Neutrophil (primary cell): ENCODE data around the gene ANKRD39.

Source experiments
- H3K27ac ChIP-seq: fragments of 200-600 bp; sonication (generic); 2 replicates; pipeline ENCODE4 v1.5.1; 2016; ENCODE audit warnings: mild to moderate bottlenecking, moderate library complexity
- H3K27me3 ChIP-seq: fragments of 200-600 bp; sonication (generic); 2 replicates; pipeline ENCODE4 v1.6.0; 2016; ENCODE audit warnings: mild to moderate bottlenecking
- H3K36me3 ChIP-seq: fragments of 200-600 bp; sonication (generic); 2 replicates; pipeline ENCODE4 v1.5.1; 2017
- H3K4me1 ChIP-seq, 2 experiments: fragments of 200-600 bp in 1 of 2; sonication (generic) in 1 of 2; 1 replicate in 1 of 2; 2 replicates in 1 of 2; pipeline versions ENCODE4 v1.5.1 to v1.6.1; 2013 to 2016; ENCODE audit warnings: low read depth in 1 of 2, low read length in 1 of 2, mild to moderate bottlenecking in 1 of 2, moderate library complexity in 1 of 2; ENCODE audit not compliant: control insufficient read depth in 1 of 2, insufficient read depth in 1 of 2
- H3K4me3 ChIP-seq, 2 experiments: fragments of 200-600 bp in 1 of 2; sonication (generic) in 1 of 2; 1 replicate in 1 of 2; 2 replicates in 1 of 2; pipeline ENCODE4 v1.5.1; 2013 to 2016; ENCODE audit warnings: low read depth in 1 of 2, low read length in 1 of 2, mild to moderate bottlenecking in 1 of 2, moderate library complexity in 1 of 2
- H3K9me3 ChIP-seq: fragments of 200-600 bp; sonication (generic); 2 replicates; pipeline ENCODE4 v1.5.1; 2016
- TF ChIP-seq, protein P1 (sequence below): fragments of 200-600 bp; sonication (generic); IDR thresholded peaks from 2 replicates; pipeline ENCODE4 v1.5.1; 2016; ENCODE audit warnings: antibody characterized with exemption

Gene ANKRD39

GRCh38 chr2:96842600-96842999 lies 15.2 kb downstream of the ANKRD39 start:
- H3K36me3 ChIP-seq, result peaks cover 5% of the 10 kb centered on the region

DNA sequence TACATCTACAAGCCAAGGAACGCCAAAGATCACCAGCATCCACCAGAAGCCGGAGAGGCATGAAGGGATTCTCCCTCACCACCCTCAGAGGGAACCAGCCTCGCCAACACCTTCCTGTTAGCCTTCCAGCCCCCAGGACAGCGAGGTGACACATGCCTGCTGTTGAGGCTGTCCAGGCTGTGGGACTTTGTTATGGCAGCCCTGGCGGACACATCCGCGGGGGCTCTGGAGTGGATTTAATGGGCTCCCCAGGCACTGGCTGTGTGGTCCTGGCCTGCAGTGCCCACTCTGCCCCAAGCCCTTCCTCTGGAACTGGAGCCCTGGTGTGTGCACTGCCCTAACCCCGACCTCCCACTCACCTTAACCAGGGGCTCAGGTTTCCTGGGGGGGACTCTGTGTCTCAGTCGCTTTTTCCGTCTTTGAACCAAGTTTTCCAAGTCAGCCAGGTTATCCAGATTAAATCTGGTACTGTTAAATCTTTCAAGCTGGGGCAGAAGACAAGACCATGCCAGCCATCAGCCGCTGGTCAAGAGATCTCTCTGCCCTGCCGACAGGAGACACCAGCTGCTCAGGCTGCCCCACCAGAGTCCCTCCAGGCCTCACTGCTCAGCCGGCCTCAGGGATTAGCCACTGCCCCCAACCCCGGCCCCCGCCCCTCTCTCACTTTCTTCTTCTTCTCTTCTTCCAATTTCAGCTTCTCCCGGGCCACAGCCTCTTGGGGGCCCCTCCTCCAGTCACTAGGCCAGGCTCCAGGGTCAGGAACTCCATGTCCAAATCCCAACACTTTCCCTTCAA lies 15.9 kb downstream of the ANKRD39 start:
- Histone ChIP-seq H3K27ac (no peak overlapping the region), H3K4me1 (peaks cover 7 to 10% of the 10 kb centered on the region in 2 experiments), H3K4me3 (no peak overlapping the region), H3K27me3 (peaks cover 9% of the 10 kb centered on the region), H3K36me3 (peaks cover 5% of the 10 kb centered on the region), H3K9me3 (no peaks in the 10 kb centered on the region)
- TF ChIP-seq, protein P1, sequence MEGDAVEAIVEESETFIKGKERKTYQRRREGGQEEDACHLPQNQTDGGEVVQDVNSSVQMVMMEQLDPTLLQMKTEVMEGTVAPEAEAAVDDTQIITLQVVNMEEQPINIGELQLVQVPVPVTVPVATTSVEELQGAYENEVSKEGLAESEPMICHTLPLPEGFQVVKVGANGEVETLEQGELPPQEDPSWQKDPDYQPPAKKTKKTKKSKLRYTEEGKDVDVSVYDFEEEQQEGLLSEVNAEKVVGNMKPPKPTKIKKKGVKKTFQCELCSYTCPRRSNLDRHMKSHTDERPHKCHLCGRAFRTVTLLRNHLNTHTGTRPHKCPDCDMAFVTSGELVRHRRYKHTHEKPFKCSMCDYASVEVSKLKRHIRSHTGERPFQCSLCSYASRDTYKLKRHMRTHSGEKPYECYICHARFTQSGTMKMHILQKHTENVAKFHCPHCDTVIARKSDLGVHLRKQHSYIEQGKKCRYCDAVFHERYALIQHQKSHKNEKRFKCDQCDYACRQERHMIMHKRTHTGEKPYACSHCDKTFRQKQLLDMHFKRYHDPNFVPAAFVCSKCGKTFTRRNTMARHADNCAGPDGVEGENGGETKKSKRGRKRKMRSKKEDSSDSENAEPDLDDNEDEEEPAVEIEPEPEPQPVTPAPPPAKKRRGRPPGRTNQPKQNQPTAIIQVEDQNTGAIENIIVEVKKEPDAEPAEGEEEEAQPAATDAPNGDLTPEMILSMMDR, result no peak

More at GRCh38 chr2:96842600-96842999, 15.2 kb downstream of the ANKRD39 start:
- Histone ChIP-seq H3K4me3 (no peak overlapping the region), H3K27me3 (peaks cover 9% of the 10 kb centered on the region), H3K4me1 (peaks cover 7 to 10% of the 10 kb centered on the region in 2 experiments), H3K27ac (no peak overlapping the region), H3K9me3 (no peaks in the 10 kb centered on the region)
- TF ChIP-seq, protein P1, result no peak

DNA sequence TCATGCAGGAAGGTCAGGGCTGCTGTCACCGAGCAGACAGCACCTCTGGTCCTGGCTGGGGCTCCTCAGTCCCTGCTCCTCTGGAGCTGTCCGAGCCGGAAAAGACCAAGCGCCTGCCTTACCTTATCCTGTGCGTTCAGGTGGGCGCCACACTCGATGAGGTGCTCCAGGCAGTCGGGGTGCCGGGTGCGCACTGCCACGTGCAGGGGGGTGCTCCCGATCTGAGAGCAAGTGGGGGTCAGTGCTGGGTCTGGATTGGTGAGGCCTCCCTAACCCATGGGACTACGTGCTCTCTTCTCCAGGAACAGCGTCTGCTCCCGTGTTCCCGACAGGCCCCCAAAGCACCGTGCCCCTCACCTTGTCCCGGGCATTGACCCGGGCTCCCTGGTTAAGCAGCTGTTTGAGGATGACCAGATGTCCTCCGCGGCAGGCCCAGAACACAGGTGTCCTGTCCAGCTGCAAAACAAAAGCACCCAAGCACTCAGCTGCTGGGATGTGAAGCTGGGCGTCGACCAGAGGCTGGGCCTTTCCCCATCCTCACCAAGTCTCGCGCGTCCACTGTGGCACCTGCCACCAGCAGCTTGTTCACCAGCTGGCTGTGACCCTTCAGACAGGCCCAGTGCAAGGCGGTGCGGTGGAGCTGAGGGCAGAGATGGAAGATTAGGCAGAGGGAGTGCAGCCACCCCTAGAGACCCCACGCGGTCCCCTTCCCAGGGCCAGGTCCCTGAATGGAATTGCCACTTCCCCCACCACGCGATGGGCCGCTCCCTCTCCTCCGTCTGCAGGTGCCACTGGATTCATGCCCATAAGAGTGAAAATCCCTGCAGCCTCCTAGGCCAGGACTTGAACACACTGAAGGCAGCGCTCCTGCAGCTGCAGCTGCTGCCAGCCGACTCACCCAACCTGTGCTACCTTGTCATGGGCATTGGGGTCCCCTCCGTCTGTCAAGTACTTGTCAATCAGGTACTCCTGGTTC lies 17.7 kb downstream of the ANKRD39 start:
- Histone ChIP-seq H3K36me3 (peaks cover 5% of the 10 kb centered on the region), H3K9me3 (no peaks in the 10 kb centered on the region), H3K4me1 (peaks cover 7 to 10% of the 10 kb centered on the region in 2 experiments), H3K27ac (no peak overlapping the region), H3K27me3 (peaks cover 9% of the 10 kb centered on the region), H3K4me3 (peak overlapping the region in 1 of 2 experiments; percentile 30)
- TF ChIP-seq, protein P1, result no peak

DNA sequence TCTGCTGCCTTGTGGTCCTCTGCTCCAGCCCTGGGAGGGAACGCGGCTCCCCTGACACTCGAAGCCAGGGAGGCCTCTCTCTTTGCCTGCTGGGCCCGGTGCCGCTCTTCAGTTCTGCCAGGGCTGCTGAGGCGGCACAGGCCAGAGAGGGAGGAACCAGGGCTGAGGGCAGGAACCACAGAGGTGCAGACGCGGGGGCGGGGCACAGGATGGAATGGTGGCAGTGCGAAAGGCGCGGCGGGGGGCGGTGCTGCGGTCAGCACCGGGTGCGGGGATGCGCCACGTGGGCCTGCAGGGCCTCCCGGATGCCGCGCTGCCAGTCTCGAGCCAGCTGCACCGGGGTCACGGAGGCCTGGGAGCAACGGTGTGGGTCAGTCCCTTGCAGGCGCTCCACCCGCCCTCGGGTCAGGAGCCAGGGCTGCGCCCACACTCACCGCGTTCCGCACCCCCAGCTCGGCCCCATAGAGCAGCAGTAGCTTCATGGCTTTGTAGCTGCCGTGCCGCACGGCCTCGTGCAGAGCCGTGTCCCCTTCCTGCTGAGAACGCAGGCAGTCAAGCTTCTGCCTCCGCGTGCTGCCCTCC lies 18.4 kb downstream of the ANKRD39 start:
- Histone ChIP-seq H3K27me3 (peaks cover 9% of the 10 kb centered on the region), H3K9me3 (no peaks in the 10 kb centered on the region), H3K4me3 (peak overlapping the region in 1 of 2 experiments; percentile 30), H3K36me3 (peaks cover 10% of the 10 kb centered on the region), H3K4me1 (peaks cover 7 to 10% of the 10 kb centered on the region in 2 experiments), H3K27ac (no peak overlapping the region)
- TF ChIP-seq, protein P1, result no peak
